ENCODE data around the gene FSCN2. TPM values are rescaled to one million over a fixed set of nuclear protein-coding genes. Genes with fewer than 3 reads are reported as not detected.

FSCN2 gene
- total and polyA plus RNA-seq, 10 of the 15 experiments (the other 5 are each of a cell fraction or from before 2014, with no cell fraction given) = 0.12 to 2.1 (median 0.65) TPM; not detected in 3

- TF ChIP-seq USF1 (IDR thresholded peaks at IDR 0.05; ENCODE audit: borderline replicate concordance, extremely low read length, insufficient read depth, low read depth, low read length) = peak; percentile 75
- no peak for TF ChIP-seq RELA (IDR thresholded peaks at IDR 0.05; ENCODE audit: borderline replicate concordance, partially characterized antibody)
- TF ChIP-seq IKZF1 (conservative IDR thresholded peaks at IDR 0.05) = peak; percentile 22; the same call in 1 of the 2 replicates
- no peak for TF ChIP-seq ZBTB11 (CRISPR knock-in tag; IDR thresholded peaks at IDR 0.05)
- no peak for TF ChIP-seq ATF2 (IDR thresholded peaks at IDR 0.05; ENCODE audit: low read length)
- peak; percentile 99 for TF ChIP-seq BACH1 (IDR thresholded peaks at IDR 0.05; ENCODE audit: borderline replicate concordance)
- TF ChIP-seq RCOR1 (conservative IDR thresholded peaks at IDR 0.05; ENCODE audit: low read depth, low read length) = no peak
- TF ChIP-seq BHLHE40 (IDR thresholded peaks at IDR 0.05; ENCODE audit: borderline replicate concordance in 1 of 2, low read depth in 2 of 2, low read length in 1 of 2) = peak in 1 of 2 experiments; percentile 49; a peak in 2 of 4 replicates
- no peak for TF ChIP-seq SUZ12 (IDR thresholded peaks at IDR 0.05; ENCODE audit: unreplicated experiment)
- TF ChIP-seq SRF (IDR thresholded peaks at IDR 0.05; ENCODE audit: low read depth in 2 of 2, low read length in 2 of 2) = peak; percentile 96 to 99
- no peak for TF ChIP-seq WRNIP1 (IDR thresholded peaks at IDR 0.05; ENCODE audit: borderline replicate concordance, low read depth, low read length)
- peak; percentile 40 for TF ChIP-seq NKRF (conservative IDR thresholded peaks at IDR 0.05)
- TF ChIP-seq BMI1 (IDR thresholded peaks at IDR 0.05; ENCODE audit: borderline replicate concordance) = no peak
- no peak for TF ChIP-seq NFYA (IDR thresholded peaks at IDR 0.05; ENCODE audit: borderline replicate concordance, low read depth, low read length)
- TF ChIP-seq USF2 (IDR thresholded peaks at IDR 0.05; ENCODE audit: borderline replicate concordance, low read depth, low read length) = peak; percentile 51
- TF ChIP-seq NBN (IDR thresholded peaks at IDR 0.05) = no peak
- TF ChIP-seq TAF1 (IDR thresholded peaks at IDR 0.05; ENCODE audit: borderline replicate concordance, low read depth, low read length) = peak; percentile 97
Observed at GRCh38 chr17:81512562-81513371, 15.4 kb upstream of the FSCN2 start, which contains the start of gene ACTG1 (continued).

All from GM12878 (cell line).